Chondrocyte (in vitro differentiated cells): ENCODE results near the gene JUNB. TPM values are rescaled to one million over a fixed set of nuclear protein-coding genes. Genes with fewer than 3 reads are reported as not detected.

ENCODE experiments used
- DNase-seq: peaks from one replicate; pipeline ENCODE4 v3.0.0; 2021; ENCODE audit warnings: mixed read lengths, low spot score
- H3K27ac Mint-ChIP-seq: one replicate; pipeline ENCODE4 v1.8.0; 2021; ENCODE audit warnings: mild to moderate bottlenecking, moderate library complexity, mixed read lengths; ENCODE audit not compliant: unreplicated experiment
- H3K27me3 Mint-ChIP-seq: 2 replicates; pipeline ENCODE4 v1.8.0; 2021; ENCODE audit warnings: low read depth, mixed read lengths
- H3K36me3 Mint-ChIP-seq: 2 replicates; pipeline ENCODE4 v1.8.0; 2021; ENCODE audit warnings: low read depth, mixed read lengths
- H3K4me1 Mint-ChIP-seq: 2 replicates; pipeline ENCODE4 v1.8.0; 2021; ENCODE audit warnings: low read depth, mild to moderate bottlenecking, mixed read lengths
- H3K4me3 Mint-ChIP-seq: one replicate; pipeline ENCODE4 v1.8.0; 2021; ENCODE audit warnings: mild to moderate bottlenecking, moderate library complexity, mixed read lengths; ENCODE audit not compliant: unreplicated experiment
- H3K9me3 Mint-ChIP-seq: 2 replicates; pipeline ENCODE4 v1.8.0; 2021; ENCODE audit warnings: low read depth, mixed read lengths
- long read RNA-seq: library from polyadenylated mRNA; stranded (forward); transcript quantifications from one replicate; pipeline ENCODE4 v2.0.0, GENCODE V29; 2021
- total RNA-seq: library from RNA; stranded (reverse); gene quantifications from 3 replicates; pipeline ENCODE4 v1.2.1, GENCODE V29; 2021
- TF ChIP-seq, protein P1 (sequence below): fragments of 200-600 bp; sonication (generic); IDR thresholded peaks from 2 replicates; pipeline ENCODE4 v1.5.0; 2021; ENCODE audit warnings: antibody characterized with exemption, mild to moderate bottlenecking, moderate library complexity

The JUNB gene
- 99.0 to 129 TPM (median 122 TPM) in 3 replicates for total RNA-seq
- long read RNA-seq, transcript JUNB-201 (1 exons, 1,820 nt): major isoform, 513 of 513 reads
- long read RNA-seq, partial matches to known transcripts: 0 of 513 reads
- long read RNA-seq, other reads (novel, unspliced or antisense): 0 of 513 reads

DNA sequence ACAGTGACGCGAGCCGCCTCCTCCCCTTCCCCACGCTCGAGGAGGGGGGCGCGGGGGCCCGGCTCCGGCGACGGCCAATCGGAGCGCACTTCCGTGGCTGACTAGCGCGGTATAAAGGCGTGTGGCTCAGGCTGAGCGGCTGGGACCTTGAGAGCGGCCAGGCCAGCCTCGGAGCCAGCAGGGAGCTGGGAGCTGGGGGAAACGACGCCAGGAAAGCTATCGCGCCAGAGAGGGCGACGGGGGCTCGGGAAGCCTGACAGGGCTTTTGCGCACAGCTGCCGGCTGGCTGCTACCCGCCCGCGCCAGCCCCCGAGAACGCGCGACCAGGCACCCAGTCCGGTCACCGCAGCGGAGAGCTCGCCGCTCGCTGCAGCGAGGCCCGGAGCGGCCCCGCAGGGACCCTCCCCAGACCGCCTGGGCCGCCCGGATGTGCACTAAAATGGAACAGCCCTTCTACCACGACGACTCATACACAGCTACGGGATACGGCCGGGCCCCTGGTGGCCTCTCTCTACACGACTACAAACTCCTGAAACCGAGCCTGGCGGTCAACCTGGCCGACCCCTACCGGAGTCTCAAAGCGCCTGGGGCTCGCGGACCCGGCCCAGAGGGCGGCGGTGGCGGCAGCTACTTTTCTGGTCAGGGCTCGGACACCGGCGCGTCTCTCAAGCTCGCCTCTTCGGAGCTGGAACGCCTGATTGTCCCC, at the start of gene JUNB:
Gene JUNB (plus strand): TSS at position 142 of the 706 bp plus-strand sequence. CDS start 286 bp downstream, at position 428.
- Mint-ChIP-seq H3K4me1 (peaks cover 58% of the 10 kb centered on the region), H3K27ac (peak within 1 kb of the TSS; percentile 99), H3K36me3 (peaks cover 2% of the 10 kb centered on the region), H3K4me3 (peak within 1 kb of the TSS; percentile 97), H3K27me3 (no peaks in the 10 kb centered on the region), H3K9me3 (no peaks in the 10 kb centered on the region)
- DNase-seq: no peak
- TF ChIP-seq, protein P1, sequence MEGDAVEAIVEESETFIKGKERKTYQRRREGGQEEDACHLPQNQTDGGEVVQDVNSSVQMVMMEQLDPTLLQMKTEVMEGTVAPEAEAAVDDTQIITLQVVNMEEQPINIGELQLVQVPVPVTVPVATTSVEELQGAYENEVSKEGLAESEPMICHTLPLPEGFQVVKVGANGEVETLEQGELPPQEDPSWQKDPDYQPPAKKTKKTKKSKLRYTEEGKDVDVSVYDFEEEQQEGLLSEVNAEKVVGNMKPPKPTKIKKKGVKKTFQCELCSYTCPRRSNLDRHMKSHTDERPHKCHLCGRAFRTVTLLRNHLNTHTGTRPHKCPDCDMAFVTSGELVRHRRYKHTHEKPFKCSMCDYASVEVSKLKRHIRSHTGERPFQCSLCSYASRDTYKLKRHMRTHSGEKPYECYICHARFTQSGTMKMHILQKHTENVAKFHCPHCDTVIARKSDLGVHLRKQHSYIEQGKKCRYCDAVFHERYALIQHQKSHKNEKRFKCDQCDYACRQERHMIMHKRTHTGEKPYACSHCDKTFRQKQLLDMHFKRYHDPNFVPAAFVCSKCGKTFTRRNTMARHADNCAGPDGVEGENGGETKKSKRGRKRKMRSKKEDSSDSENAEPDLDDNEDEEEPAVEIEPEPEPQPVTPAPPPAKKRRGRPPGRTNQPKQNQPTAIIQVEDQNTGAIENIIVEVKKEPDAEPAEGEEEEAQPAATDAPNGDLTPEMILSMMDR: peak; percentile 51

DNA sequence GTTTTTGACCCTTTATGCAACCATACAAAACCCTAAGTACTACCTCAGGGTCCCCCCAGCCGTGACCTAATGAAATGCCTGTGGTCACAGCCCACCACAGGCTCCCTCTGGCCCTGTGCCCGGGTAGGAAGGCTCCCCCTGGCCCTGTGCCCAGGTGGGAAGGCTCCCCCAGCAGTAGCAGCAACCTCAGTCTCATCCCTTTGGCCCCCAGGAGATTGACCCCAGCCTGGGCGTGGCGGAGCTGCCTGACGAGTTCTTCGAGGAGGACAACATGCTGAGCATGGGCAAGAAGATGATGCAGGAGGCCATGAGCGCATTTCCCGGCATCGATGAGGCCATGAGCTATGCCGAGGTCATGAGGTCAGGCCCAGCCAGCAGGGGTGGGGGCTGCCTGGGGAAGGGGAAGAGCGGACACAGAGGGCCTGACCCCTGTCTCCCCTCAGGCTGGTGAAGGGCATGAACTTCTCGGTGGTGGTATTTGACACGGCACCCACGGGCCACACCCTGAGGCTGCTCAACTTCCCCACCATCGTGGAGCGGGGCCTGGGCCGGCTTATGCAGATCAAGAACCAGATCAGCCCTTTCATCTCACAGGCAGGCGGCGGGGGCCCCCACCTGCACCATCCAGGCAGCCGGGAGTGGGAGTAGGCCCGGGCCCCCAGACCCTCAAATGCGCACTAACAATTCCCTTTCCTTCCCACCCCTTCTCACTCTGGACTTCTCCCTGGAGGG, 46.0 kb upstream of the JUNB start:
- H3K36me3 Mint-ChIP-seq: peaks cover 23% of the 10 kb centered on the region
- no peak overlapping the region for H3K4me3 Mint-ChIP-seq
- no peaks in the 10 kb centered on the region for H3K27me3 Mint-ChIP-seq
- H3K4me1 Mint-ChIP-seq: peaks cover 9% of the 10 kb centered on the region
- TF ChIP-seq, protein P1: no peak
- H3K9me3 Mint-ChIP-seq: peaks cover 4% of the 10 kb centered on the region
- no peak overlapping the region for H3K27ac Mint-ChIP-seq
- DNase-seq: no peak

DNA sequence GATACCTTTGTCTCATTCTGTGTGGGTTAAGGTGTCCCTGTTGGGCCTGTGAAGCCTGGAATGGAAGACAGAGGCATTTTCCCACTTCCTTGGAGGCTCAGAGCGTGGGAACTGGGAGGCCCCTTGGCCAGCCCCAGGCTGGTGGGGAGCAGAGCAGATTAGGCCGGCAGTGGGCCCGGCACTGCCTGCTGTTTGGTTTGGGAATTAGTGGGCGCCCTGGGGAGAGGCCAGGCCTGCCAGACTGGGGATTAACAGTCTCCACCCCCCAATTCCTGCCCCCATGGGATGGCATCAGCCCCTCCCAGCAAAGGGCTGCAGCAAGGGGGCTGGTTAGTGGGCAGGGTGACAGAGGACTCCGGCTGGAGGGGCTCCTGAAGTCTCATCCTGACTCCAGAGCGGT, 42.8 kb upstream of the JUNB start:
- H3K9me3 Mint-ChIP-seq: peaks cover 4% of the 10 kb centered on the region
- no peak for DNase-seq
- peaks cover 25% of the 10 kb centered on the region for H3K27me3 Mint-ChIP-seq
- no peak overlapping the region for H3K27ac Mint-ChIP-seq
- H3K4me1 Mint-ChIP-seq: peaks cover 15% of the 10 kb centered on the region
- peaks cover 16% of the 10 kb centered on the region for H3K36me3 Mint-ChIP-seq
- TF ChIP-seq, protein P1: no peak
- H3K4me3 Mint-ChIP-seq: no peak overlapping the region

DNA sequence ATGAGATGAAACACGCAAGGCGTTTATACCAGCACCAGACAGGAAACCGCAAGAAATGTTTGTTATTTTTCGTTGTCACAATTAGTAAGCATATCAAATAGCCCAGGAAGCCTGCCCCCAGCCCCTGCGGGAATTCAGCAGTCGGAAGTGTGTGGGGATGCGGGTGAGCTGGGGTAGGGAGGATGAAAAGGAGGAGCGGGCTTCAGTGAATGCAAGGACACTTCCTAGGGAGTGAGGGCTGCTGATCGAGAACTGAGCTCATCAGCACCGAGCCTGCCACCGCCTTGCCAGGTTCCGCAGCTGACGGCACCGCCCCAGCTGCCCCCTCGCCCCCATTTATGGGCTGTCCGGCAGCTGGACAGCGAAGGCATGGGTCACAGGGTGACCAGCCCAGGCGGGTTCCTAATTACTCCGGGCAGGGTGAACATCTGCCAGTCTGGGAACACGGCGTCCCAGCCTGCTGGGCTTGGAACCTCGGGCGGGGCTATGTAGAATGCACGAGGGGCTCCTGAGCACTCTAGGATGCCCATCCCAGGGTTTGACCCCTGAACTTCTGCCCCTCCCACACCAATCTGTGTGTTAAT, 41.3 kb upstream of the JUNB start:
- Mint-ChIP-seq H3K27me3 (peaks cover 27% of the 10 kb centered on the region), H3K4me3 (no peak overlapping the region), H3K9me3 (peaks cover 4% of the 10 kb centered on the region), H3K4me1 (peaks cover 15% of the 10 kb centered on the region), H3K36me3 (peaks cover 16% of the 10 kb centered on the region), H3K27ac (no peak overlapping the region)
- no peak for DNase-seq
- TF ChIP-seq, protein P1: no peak

DNA sequence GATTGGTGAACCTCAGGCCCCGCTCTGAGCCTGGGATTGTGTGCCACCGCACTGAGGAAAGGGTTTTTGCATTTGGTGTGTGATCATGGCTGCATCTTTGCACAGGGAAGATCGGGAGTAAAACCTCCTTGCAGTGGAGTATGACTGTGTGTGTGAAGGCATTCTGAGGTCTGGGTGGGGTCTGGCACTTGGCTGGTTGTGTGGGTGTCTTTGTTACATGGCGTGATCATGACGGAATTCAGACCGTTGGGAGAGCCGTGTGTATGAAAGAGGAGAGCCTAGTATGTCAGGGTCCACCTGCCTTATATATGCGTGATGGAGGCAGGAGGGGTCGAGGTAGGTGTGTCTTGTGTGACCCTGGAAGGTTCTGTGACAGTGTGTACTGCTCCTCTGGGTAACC, 40.4 kb upstream of the JUNB start:
- TF ChIP-seq, protein P1: no peak
- no peak overlapping the region for H3K4me3 Mint-ChIP-seq
- no peak overlapping the region for H3K27ac Mint-ChIP-seq
- H3K4me1 Mint-ChIP-seq: peaks cover 15% of the 10 kb centered on the region
- DNase-seq: no peak
- peaks cover 27% of the 10 kb centered on the region for H3K27me3 Mint-ChIP-seq
- peaks cover 14% of the 10 kb centered on the region for H3K36me3 Mint-ChIP-seq
- peaks cover 4% of the 10 kb centered on the region for H3K9me3 Mint-ChIP-seq
